SK-N-MC (cell line): ENCODE measurements around the gene MMD2.

ENCODE experiments used
- DNase-seq: peaks from one replicate; pipeline ENCODE4 v3.0.0-alpha.2; 2011; ENCODE audit warnings: low read depth, low spot score
- H3K27ac ChIP-seq: fragments of 200-600 bp; sonication (generic); 2 replicates; pipeline ENCODE4 v1.5.1; 2016; ENCODE audit warnings: mixed run types
- H3K36me3 ChIP-seq: fragments of 200-600 bp; sonication (generic); 2 replicates; pipeline ENCODE4 v1.6.1; 2017; ENCODE audit warnings: antibody characterized with exemption, low read length, mixed read lengths; ENCODE audit not compliant: insufficient read depth
- H3K4me3 ChIP-seq: fragments of 200-600 bp; sonication (generic); 2 replicates; pipeline ENCODE4 v1.5.1; 2016
- H3K9ac ChIP-seq: fragments of 200-600 bp; sonication (generic); 2 replicates; pipeline ENCODE4 v1.8.0; 2017; ENCODE audit warnings: mixed run types, mixed read lengths; ENCODE audit not compliant: insufficient read length
- H3K9me3 ChIP-seq: fragments of 200-600 bp; sonication (generic); 2 replicates; pipeline ENCODE4 v1.6.1; 2017; ENCODE audit warnings: low read depth, mild to moderate bottlenecking, antibody characterized with exemption, low read length, moderate library complexity, mixed read lengths
- EZH2 ChIP-seq: fragments of 200-600 bp; sonication (generic); IDR thresholded peaks from one replicate; pipeline ENCODE4 v1.6.1; 2017; ENCODE audit warnings: antibody characterized with exemption
- FOXP2 ChIP-seq: optimal IDR thresholded peaks from 2 replicates; pipeline ENCODE3; 2011; ENCODE audit warnings: mild to moderate bottlenecking, moderate library complexity; ENCODE audit not compliant: insufficient read depth; ENCODE audit errors: extremely low read length, control extremely low read depth
- POLR2AphosphoS5 ChIP-seq: IDR thresholded peaks from 2 replicates; pipeline ENCODE4 v1.6.1; 2012; ENCODE audit warnings: mild to moderate bottlenecking, low read depth, low read length, borderline replicate concordance

The MMD2 gene

DNA sequence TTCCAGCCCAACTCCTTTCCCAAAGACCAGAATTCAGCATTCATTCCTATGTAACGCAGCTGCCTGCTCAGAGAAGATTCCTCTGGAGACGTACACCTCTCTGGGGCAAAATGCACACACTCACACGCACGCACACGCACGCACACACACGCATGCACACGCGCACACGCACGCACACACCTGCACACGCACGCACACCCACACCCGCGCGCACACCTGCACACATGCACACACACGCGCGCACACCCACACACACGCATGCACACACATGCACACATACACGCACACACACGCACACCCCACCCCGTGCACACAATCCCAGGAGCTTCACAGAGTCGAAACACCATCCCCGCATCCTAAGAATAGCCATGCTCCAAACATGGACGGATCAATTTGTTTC, 13.0 kb downstream of the MMD2 start:
- Histone ChIP-seq H3K4me3 (no peak overlapping the region), H3K9me3 (no peaks in the 10 kb centered on the region), H3K36me3 (no peaks in the 10 kb centered on the region), H3K9ac (no peak overlapping the region), H3K27ac (no peak overlapping the region)
- no peak for TF ChIP-seq FOXP2
- TF ChIP-seq POLR2AphosphoS5: no peak
- TF ChIP-seq EZH2: no peak
- DNase-seq: no peak

GRCh38 chr7:4944939-4945338, 14.0 kb downstream of the MMD2 start:
- Histone ChIP-seq H3K27ac (no peak overlapping the region), H3K9ac (no peak overlapping the region), H3K36me3 (no peaks in the 10 kb centered on the region), H3K9me3 (no peaks in the 10 kb centered on the region), H3K4me3 (no peak overlapping the region)
- no peak for DNase-seq
- TF ChIP-seq POLR2AphosphoS5 (no peak), EZH2 (no peak), FOXP2 (no peak)

DNA sequence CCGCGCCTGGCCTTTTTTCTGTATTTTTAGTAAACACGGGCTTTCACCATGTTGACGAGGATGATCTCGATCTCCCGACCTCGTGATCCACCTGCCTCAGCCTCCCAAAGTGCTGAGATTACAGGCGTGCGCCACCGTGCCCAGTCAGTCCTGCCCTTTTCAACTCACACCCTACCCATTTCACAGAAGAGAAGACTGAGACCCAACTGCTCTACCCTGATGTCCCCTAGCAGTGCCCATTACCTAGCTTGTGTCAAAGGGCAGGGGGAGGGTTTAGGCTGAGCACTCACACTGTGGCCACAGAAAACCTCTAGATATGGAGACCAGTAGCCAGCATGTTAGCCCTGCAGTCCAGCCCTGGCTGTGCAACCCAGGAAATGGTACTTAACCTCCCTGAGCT, 15.7 kb downstream of the MMD2 start:
- DNase-seq: no peak
- Histone ChIP-seq H3K27ac (no peak overlapping the region), H3K36me3 (no peaks in the 10 kb centered on the region), H3K9me3 (no peaks in the 10 kb centered on the region), H3K9ac (no peak overlapping the region), H3K4me3 (no peak overlapping the region)
- no peak for TF ChIP-seq FOXP2
- no peak for TF ChIP-seq POLR2AphosphoS5
- TF ChIP-seq EZH2: no peak

DNA sequence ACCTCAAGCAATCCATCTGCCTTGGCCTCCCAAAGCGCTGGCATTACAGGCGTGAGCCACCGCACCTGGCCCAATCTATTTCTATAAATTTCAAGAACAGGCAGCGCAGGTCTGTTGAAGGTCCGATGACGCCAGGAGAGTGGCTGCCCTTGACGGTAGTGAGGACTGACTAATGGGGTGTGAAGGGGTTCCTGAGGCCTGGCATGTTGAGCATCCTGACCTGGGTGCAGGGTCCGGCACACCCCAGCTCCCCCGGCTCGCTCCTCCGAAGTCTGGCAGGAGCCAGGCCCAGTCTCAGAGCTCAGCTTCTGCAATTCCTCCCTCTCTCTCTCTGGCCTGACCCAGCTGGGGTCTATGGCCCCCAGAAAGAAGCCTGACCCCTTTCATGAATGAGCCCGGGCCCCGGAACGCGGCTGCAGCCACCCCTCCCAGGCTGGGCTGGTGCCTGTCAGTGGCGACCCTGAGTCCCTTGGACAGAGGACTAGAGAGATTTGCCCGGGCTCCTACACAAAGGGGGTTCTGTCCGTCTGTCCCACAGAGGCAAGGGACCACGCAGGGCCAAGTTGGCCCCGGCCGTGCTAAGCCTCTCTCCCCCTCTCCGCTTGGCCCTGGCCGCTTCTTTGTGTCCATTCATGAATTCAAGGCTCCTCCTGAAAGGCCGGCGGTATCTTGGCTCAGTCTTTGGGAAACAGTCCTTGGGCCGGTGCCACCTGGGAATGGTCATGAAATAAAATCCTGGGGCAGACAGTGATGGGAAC, 18.8 kb downstream of the MMD2 start:
- no peaks in the 10 kb centered on the region for H3K36me3 ChIP-seq
- H3K4me3 ChIP-seq: no peak overlapping the region
- no peaks in the 10 kb centered on the region for H3K9me3 ChIP-seq
- DNase-seq: no peak
- H3K9ac ChIP-seq: no peak overlapping the region
- no peak overlapping the region for H3K27ac ChIP-seq
- no peak for TF ChIP-seq FOXP2
- TF ChIP-seq EZH2: no peak
- no peak for TF ChIP-seq POLR2AphosphoS5

DNA sequence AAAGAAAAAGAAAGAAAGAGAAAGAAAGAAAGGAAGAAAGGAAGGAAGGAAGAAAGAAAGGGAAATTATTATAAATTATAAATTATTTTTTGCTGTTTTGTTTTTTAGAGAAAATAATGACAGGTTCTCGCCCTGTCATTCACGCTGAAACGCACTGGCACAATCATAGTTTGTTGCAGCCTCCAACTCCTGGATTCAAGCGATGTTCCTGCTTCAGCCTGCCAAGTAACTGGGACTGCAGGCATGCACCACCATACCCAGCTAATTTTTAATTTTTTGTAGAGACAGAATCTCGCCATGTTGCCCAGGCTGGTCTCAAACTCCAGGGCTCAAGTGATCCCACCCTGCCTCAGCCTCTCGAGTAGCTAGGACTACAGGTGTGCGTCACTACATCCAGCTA, 21.6 kb downstream of the MMD2 start:
- no peak overlapping the region for H3K9ac ChIP-seq
- no peak for DNase-seq
- H3K9me3 ChIP-seq: no peaks in the 10 kb centered on the region
- H3K27ac ChIP-seq: no peak overlapping the region
- H3K36me3 ChIP-seq: no peaks in the 10 kb centered on the region
- H3K4me3 ChIP-seq: no peak overlapping the region
- TF ChIP-seq EZH2: no peak
- TF ChIP-seq FOXP2: no peak
- no peak for TF ChIP-seq POLR2AphosphoS5

DNA sequence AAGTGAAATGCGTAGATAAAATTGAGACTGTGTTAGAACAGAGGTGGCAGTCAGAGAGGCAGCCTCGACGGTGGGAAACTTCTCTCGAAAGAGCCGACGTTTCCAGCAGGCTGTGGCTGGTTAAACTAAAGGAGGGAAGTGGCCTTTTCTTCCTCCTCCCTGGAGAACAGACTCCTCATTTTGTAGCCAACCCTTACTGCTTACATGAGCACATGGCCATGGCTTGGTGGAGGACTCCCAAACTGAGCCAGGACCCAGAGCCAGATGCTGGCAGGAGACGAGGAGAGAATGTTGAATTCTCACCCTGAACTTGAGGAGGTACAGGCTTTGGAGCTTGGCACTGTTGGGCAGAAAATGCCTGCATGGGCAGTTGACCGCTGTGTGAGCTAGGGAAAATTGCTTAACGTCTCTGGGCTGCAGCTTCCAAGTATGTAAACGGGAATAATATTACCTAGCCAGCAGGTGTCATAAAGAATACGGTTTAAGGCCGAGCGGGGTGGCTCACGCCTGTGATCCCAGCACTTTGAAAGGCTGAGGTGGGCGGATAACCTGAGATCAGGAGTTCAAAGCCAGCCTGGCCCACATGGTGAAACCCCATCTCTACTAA, 24.5 kb downstream of the MMD2 start:
- Histone ChIP-seq H3K9me3 (no peaks in the 10 kb centered on the region), H3K36me3 (no peaks in the 10 kb centered on the region), H3K4me3 (no peak overlapping the region), H3K9ac (no peak overlapping the region), H3K27ac (no peak overlapping the region)
- no peak for DNase-seq
- no peak for TF ChIP-seq FOXP2
- no peak for TF ChIP-seq POLR2AphosphoS5
- no peak for TF ChIP-seq EZH2

DNA sequence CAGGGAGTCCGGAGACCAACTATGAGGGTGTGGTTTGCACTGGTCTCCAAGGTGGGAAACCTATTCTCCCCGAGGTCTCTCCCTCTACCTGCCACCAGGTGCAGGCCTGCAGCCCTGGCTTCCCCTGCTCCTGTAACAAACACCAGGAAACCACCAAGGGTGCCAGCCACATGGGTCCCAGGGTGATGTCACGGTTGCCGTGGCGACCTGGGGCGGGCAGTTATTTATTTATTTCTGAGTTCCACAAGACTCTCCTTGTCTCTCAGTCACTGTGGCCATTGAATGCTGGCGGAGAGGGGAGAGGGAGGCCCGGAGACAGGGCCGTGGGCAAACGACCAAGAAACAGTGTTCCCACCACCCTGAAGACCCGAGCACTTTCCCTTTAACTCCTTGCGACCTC, 27.0 kb downstream of the MMD2 start:
- no peak overlapping the region for H3K9ac ChIP-seq
- DNase-seq: no peak
- TF ChIP-seq EZH2: no peak
- TF ChIP-seq FOXP2: no peak
- TF ChIP-seq POLR2AphosphoS5: no peak
- no peak overlapping the region for H3K27ac ChIP-seq
- H3K9me3 ChIP-seq: no peaks in the 10 kb centered on the region
- no peaks in the 10 kb centered on the region for H3K36me3 ChIP-seq
- no peak overlapping the region for H3K4me3 ChIP-seq

DNA sequence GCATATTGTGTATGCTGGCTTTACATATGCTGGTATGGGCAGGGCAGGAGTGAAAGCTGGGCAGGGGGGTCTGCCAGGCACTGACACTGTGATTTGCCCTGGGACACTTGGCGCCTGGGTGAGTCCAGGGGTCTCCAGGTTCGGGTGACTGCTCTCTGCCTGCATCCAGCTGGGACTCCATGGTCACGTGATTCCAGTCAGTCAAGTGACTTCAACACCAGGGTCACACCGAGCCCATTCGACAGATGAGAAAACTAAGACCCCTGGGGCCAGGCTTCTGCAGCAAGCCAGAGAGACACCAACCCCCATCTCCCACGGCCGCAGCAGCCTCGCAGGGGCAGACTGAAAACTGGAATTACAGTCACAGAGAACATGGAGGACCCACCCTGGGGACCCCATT, 30.0 kb downstream of the MMD2 start:
- no peak overlapping the region for H3K27ac ChIP-seq
- no peak for TF ChIP-seq FOXP2
- TF ChIP-seq POLR2AphosphoS5: no peak
- TF ChIP-seq EZH2: no peak
- no peaks in the 10 kb centered on the region for H3K9me3 ChIP-seq
- H3K9ac ChIP-seq: no peak overlapping the region
- no peak overlapping the region for H3K4me3 ChIP-seq
- no peaks in the 10 kb centered on the region for H3K36me3 ChIP-seq
- DNase-seq: no peak
